Bone marrow (tissue), 2 donors: ENCODE data around the gene LGALS9B.
"Not testable (repeated sequence)": the region's sequence is repeated elsewhere in the genome, so short reads cannot be mapped to it uniquely, and the experiment has no call there.

Experiments
- DNase-seq, 2 donors: peaks; one replicate each; lab custom pipeline; 2025; lab: John Stamatoyannopoulos, UW

Gene LGALS9B

DNA sequence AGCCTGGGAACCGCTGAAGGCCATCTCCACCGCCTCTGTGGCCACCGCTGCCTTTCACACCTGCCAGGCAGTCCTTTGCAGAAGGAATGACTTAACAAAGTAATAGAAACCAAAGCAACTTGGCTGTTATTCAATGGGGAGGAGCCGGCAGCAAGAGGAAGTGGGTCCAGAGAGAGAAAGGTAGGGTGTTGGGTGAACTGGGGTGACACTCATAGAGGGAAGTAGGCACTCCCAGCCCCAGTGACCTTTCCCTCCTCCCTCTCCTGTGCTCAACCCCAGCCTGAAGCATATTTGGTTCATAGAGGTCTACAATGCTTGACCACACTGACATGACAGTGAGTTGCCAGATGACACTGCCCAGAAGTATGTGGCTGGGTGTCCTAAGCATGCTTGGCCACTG is at the start of gene LGALS9B:
LGALS9B (minus strand) TSS at position 93 of the 400 bp plus-strand sequence; CDS start at position 24, 69 bp downstream.
- DNase-seq, result not testable (repeated sequence)

DNA sequence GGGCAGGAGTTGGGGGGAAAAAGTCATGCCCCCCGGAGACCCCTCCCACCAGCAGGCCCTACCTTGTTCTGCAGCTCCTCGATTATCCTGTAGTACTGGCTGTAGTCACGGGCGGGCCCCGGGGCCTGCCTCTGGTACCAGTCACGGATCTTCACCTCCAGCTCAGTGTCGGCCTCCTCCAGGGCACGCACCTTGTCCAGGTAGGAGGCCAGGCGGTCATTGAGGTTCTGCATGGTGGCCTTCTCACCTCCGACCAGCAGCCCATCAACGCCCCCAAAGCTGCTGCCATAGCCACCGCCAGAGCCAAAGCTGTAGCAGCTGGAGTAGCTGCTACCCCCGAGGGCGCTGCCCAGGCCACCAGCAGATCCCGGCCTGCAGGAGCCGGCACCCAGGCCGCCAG is 49.6 kb upstream of the LGALS9B start:
- not testable (repeated sequence) for DNase-seq

- DNase-seq, result not testable (repeated sequence)
Measured at GRCh38 chr17:20515099-20515498, 47.8 kb upstream of the LGALS9B start.

- DNase-seq, result not testable (repeated sequence)
Measured at GRCh38 chr17:20513539-20513938, 46.2 kb upstream of the LGALS9B start.

GRCh38 chr17:20512378-20512777 is 45.0 kb upstream of the LGALS9B start:
- DNase-seq, result not testable (repeated sequence)

DNA sequence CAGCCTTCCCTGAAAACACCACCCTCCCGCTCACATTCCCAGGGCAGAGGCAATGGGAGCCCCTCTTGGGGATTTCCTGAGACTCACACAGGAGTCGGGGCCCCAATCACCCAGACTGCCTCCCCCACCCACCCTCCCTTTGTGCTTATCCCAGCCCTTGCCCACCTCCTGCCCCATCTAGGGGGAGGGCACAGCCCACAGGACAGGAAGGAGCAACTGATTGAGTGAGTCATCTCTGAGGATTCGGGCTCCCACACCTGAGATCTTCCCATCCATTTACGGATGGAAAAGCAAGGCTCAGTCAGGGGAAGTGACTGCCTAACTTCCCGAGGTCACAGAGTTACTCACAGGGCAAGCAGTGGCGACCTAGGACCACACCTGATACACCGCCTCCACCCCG is 44.4 kb upstream of the LGALS9B start:
- not testable (repeated sequence) for DNase-seq

- not testable (repeated sequence) for DNase-seq
Measured at GRCh38 chr17:20505333-20505732, 38.0 kb upstream of the LGALS9B start.

- DNase-seq, result not testable (repeated sequence)
Measured at GRCh38 chr17:20504388-20505066, 37.2 kb upstream of the LGALS9B start.

DNA sequence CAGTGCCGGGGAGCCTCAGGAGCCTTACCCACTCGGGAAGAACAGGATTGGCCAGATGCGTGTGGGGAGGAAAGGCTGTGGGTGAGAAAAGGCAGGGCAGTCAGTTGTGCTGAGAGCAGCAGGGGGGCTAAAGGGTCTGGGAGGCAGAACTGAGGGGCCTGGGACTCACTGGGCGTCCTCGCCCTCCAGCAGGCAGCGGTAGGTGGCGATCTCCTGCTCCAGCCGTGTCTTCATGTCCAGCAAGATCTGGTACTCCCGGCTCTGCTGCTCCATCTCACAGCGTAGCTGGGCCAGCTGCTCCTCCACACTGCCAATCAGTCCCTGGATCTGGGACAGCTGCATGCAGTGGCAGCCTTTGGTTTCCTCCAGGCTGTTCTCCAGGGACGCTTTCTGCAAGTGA is 34.6 kb upstream of the LGALS9B start:
- DNase-seq, result not testable (repeated sequence)

DNA sequence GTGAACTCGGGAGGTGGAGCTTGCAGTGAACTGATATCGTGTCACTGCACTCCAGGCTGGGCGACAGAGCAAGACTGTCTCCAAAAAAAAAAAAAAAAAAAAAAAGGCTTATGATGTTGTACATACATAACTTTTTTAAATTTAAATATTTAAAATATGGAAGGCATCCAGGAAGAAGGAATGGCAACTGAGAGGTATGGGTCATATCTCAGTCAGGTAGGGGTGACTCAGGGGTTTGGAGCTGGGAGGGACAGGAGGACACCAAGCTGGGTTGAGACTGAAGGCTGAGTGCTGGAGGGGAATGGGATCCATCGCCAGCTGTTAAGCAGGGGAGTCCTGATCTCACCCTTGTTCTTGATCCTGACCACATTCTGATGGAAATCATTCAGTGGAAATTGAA is 33.0 kb upstream of the LGALS9B start:
- not testable (repeated sequence) for DNase-seq

DNA sequence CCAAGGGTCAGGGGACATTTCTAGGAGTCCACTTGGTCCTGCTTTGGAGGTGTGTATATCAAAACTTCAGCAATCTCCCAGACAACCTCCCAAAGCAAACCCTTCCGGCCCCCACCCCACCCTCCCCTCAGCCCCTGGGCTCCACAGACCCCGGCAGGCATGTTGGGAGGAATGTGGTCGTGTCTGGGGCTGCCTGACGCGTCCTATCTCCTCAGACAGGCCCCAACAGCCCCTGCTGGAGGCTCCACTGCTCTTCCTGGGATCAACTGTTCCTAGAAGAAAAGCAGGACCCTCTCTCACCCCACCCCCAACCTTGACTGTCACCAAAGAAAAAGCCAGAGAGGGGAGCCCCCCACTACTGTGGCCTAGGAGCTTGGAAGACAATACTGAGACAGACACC is 28.1 kb upstream of the LGALS9B start:
- DNase-seq, result not testable (repeated sequence)

- not testable (repeated sequence) for DNase-seq
Measured at GRCh38 chr17:20494735-20495134, 27.4 kb upstream of the LGALS9B start.

GRCh38 chr17:20494147-20494546 is 26.8 kb upstream of the LGALS9B start:
- DNase-seq, result not testable (repeated sequence)

GRCh38 chr17:20492971-20493370 is 25.6 kb upstream of the LGALS9B start:
- DNase-seq, result not testable (repeated sequence)

GRCh38 chr17:20492099-20492498 is 24.8 kb upstream of the LGALS9B start:
- DNase-seq, result not testable (repeated sequence)

- DNase-seq, result not testable (repeated sequence)
Measured at GRCh38 chr17:20484930-20485329, 17.6 kb upstream of the LGALS9B start.

- not testable (repeated sequence) for DNase-seq
Measured at GRCh38 chr17:20479889-20480591, 12.7 kb upstream of the LGALS9B start.

- DNase-seq, result not testable (repeated sequence)
Measured at GRCh38 chr17:20477398-20478071, 10.2 kb upstream of the LGALS9B start.

- DNase-seq, result not testable (repeated sequence)
Measured at GRCh38 chr17:20475137-20475831, 7.9 kb upstream of the LGALS9B start.

DNA sequence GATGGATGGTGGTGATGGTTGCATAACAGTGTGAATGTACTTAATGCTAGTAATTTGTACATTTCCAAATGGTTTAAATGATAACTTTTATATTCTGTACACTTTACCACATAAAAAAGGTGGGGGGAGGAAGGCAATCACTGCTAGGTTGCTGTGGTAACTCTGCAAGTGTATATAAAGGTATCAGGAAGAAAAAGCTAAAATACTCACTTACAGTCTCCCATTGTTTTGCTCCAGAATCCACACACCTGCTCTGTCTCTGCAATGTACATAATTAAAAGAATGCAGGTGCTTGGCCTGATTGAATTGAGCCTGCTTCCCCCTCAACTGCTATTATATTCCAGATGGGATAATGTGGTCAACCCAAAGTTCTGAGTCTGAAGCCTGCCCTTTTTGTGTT is 6.7 kb upstream of the LGALS9B start:
- DNase-seq, result not testable (repeated sequence)

- DNase-seq, result not testable (repeated sequence)
Measured at GRCh38 chr17:20469946-20470345, 2.6 kb upstream of the LGALS9B start.

DNA sequence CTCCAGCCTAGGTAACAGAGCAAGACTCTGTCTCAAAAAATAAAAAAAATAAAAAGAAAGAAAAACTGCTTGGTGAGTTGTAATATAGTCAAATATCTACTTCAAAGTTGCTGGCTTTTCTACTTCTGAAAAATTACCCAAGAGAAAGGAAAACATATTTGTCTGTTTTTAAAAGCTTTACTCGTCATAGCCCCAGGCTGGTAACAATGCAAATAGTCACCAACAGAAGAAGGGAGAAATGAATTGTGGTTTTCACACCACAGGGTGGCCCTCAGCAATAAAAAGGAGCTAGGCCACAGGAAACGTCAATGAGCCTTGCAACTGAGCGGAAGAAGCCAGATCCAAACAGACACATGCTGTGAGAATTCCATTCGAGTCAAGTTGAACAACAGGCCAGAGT is 1.8 kb upstream of the LGALS9B start:
- DNase-seq, result not testable (repeated sequence)
